ENCODE results near the gene CAMK1D.

- TF ChIP-seq, protein P1, sequence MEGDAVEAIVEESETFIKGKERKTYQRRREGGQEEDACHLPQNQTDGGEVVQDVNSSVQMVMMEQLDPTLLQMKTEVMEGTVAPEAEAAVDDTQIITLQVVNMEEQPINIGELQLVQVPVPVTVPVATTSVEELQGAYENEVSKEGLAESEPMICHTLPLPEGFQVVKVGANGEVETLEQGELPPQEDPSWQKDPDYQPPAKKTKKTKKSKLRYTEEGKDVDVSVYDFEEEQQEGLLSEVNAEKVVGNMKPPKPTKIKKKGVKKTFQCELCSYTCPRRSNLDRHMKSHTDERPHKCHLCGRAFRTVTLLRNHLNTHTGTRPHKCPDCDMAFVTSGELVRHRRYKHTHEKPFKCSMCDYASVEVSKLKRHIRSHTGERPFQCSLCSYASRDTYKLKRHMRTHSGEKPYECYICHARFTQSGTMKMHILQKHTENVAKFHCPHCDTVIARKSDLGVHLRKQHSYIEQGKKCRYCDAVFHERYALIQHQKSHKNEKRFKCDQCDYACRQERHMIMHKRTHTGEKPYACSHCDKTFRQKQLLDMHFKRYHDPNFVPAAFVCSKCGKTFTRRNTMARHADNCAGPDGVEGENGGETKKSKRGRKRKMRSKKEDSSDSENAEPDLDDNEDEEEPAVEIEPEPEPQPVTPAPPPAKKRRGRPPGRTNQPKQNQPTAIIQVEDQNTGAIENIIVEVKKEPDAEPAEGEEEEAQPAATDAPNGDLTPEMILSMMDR (IDR thresholded peaks at IDR 0.05; ENCODE audit: low read length), result no peak
- no peak for TF ChIP-seq EZH2 (IDR thresholded peaks at IDR 0.05; ENCODE audit: borderline replicate concordance, low read length)
Measured at GRCh38 chr10:12358863-12359564, 9.7 kb downstream of the CAMK1D start.
